ENCODE data around the gene PGLYRP2.

GRCh38 chr19:15453906-15454860 lies 25.1 kb downstream of the PGLYRP2 start:
- TF ChIP-seq FOXK2 (IDR thresholded peaks at IDR 0.05) (no peak), ELF4 (IDR thresholded peaks at IDR 0.05) (no peak), SP1 (IDR thresholded peaks at IDR 0.05) (no peak), NFRKB (IDR thresholded peaks at IDR 0.05) (no peak), SUZ12 (IDR thresholded peaks at IDR 0.05) (no peak), BHLHE40 (IDR thresholded peaks at IDR 0.05; ENCODE audit: borderline replicate concordance) (no peak), ARNT (IDR thresholded peaks at IDR 0.05) (no peak), LEF1 (IDR thresholded peaks at IDR 0.05; ENCODE audit: borderline replicate concordance) (no peak), PKNOX1 (IDR thresholded peaks at IDR 0.05) (no peak), FOXA1 (IDR thresholded peaks at IDR 0.05) (no peak), TARDBP (IDR thresholded peaks at IDR 0.05) (no peak), CTBP1 (IDR thresholded peaks at IDR 0.05; ENCODE audit: borderline replicate concordance) (no peak), HDGF (IDR thresholded peaks at IDR 0.05; ENCODE audit: borderline replicate concordance) (no peak), L3MBTL2 (conservative IDR thresholded peaks at IDR 0.05) (no peak)

Data from HEK293T (cell line).